Activated CD4-positive, alpha-beta T cell treated with anti-CD3 and anti-CD28 coated beads, Interleukin-2, amount 10 ng/mL, durations not matched to agents 7 days and 5 days (primary cell): ENCODE results near the gene PAQR4. TPM values are rescaled to one million over a fixed set of nuclear protein-coding genes. Genes with fewer than 3 reads are reported as not detected.

Source experiments
- CTCF ChIA-PET: fragments of 350-600 bp; sonication (Branson Sonifier 250); formaldehyde crosslinking; loops from one replicate; lab custom pipeline; 2021; ENCODE audit warnings: antibody characterized with exemption; lab: Charles Lee
- POLR2A ChIA-PET: fragments of 350-600 bp; sonication (Branson Sonifier 250); formaldehyde crosslinking; loops from one replicate; lab custom pipeline; 2021; ENCODE audit warnings: antibody characterized with exemption; lab: Charles Lee
- DNase-seq: peaks from one replicate; pipeline ENCODE4 v3.0.0-alpha.2; 2020
- H3K27ac Mint-ChIP-seq: one replicate; pipeline ENCODE4 v1.8.0; 2021; ENCODE audit warnings: mild to moderate bottlenecking, moderate library complexity, mixed read lengths
- H3K27me3 Mint-ChIP-seq: one replicate; pipeline ENCODE4 v1.8.0; 2021; ENCODE audit warnings: mixed read lengths
- H3K36me3 Mint-ChIP-seq: one replicate; pipeline ENCODE4 v1.8.0; 2021; ENCODE audit warnings: low read depth, mixed read lengths
- H3K4me1 Mint-ChIP-seq: one replicate; pipeline ENCODE4 v1.8.0; 2021; ENCODE audit warnings: mixed read lengths
- H3K4me3 Mint-ChIP-seq: one replicate; pipeline ENCODE4 v1.8.0; 2021; ENCODE audit warnings: mild to moderate bottlenecking, moderate library complexity, mixed read lengths
- H3K9me3 Mint-ChIP-seq: one replicate; pipeline ENCODE4 v1.8.0; 2021; ENCODE audit warnings: mixed read lengths
- total RNA-seq, 2 experiments: library from RNA; stranded (reverse); gene quantifications; one replicate each; pipeline ENCODE4 v1.2.3, GENCODE V29; 2021

The PAQR4 gene
- total RNA-seq, 2 experiments from 2014 or later = 49.7 to 50.9 TPM

- H3K36me3 Mint-ChIP-seq = no peaks in the 10 kb centered on the region
- no peaks in the 10 kb centered on the region for H3K9me3 Mint-ChIP-seq
- ChIA-PET CTCF (interaction anchor here (1.0 to 8.0 kb wide), 2 partner anchors 14 to 150 kb away, joined by 3 to 90 read pairs; no protein-coding TSS in a partner anchor), POLR2A (no interaction called here)
- H3K27ac Mint-ChIP-seq = peak within 1 kb of the TSS; percentile 36
- no peak for DNase-seq
- no peak within 1 kb of the TSS for H3K4me3 Mint-ChIP-seq
- peaks cover 34% of the 10 kb centered on the region for H3K4me1 Mint-ChIP-seq
- H3K27me3 Mint-ChIP-seq = peaks cover 21% of the 10 kb centered on the region
Measured at GRCh38 chr16:3017794-3018506, 48.8 kb downstream of the PAQR4 start, which contains the start of gene CLDN6. Gene CLDN6, minus strand, starts transcription at chr16:3018183. Its CDS starts 2,162 bp downstream, at chr16:3016021.

DNA sequence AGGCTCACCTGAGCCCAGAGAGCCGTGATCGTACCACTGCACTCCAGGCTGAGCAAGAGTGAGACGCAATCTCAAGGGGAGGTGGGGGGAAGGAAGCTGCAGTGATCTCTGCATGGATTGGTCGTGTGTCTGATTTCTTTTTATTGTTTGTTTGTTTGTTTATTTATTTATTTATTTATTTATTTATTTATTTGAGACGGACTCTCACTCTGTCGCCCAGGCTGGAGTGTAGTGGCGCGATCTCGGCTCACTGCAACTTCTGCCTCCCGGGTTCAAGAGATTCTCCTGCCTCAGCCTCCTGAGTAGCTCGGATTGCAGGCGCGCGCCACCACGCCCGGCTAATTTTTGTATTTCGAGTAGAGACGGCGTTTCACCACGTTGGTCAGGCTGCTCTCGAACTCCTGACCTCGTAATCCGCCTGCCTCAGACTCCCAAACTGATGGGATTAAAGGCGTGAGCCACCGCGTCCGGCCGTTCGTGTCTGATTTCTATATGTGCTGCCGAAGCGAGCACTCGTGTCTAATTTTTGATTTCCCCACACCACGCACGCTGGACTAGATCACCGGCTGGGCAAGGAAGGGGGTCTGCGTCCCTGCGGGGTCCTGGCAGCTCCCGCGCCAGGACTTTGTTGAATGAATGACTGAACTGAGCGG, 50.6 kb downstream of the PAQR4 start:
- CTCF ChIA-PET = interaction anchor here (0.6 to 8.0 kb wide), 9 partner anchors 9 to 154 kb away, joined by 3 to 90 read pairs (median 4); partner anchors contain the start of gene PAQR4
- DNase-seq = no peak
- H3K27ac Mint-ChIP-seq = no peak overlapping the region
- H3K27me3 Mint-ChIP-seq = peaks cover 14% of the 10 kb centered on the region
- H3K9me3 Mint-ChIP-seq = no peaks in the 10 kb centered on the region
- H3K4me1 Mint-ChIP-seq = peaks cover 45% of the 10 kb centered on the region
- peaks cover 2% of the 10 kb centered on the region for H3K36me3 Mint-ChIP-seq
- POLR2A ChIA-PET = interaction anchor here (1.0 kb wide), 1 partner anchor 8 kb away, joined by 3 read pairs; no protein-coding TSS in a partner anchor
- peak overlapping the region; percentile 84 for H3K4me3 Mint-ChIP-seq

DNA sequence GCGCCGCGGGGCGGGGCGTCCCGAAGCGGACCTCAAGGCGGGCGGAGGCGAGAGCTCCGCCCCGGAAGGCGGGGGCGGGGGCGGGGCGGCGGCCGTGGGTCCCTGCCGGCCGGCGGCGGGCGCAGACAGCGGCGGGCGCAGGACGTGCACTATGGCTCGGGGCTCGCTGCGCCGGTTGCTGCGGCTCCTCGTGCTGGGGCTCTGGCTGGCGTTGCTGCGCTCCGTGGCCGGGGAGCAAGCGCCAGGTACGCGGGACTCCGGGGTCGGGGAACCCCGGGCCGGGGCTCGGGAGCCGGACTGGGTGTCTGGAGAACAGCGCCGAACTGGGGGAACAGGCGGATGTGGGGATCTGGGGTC, 51.1 kb downstream of the PAQR4 start, which contains the start of gene TNFRSF12A:
TNFRSF12A (plus strand) TSS at position 122 of the 357 bp plus-strand sequence; CDS start at position 152, 30 bp downstream.
- H3K4me3 Mint-ChIP-seq = peak within 1 kb of the TSS; percentile 84
- CTCF ChIA-PET = interaction anchor here (0.6 to 8.0 kb wide), 9 partner anchors 10 to 154 kb away, joined by 3 to 90 read pairs (median 4); partner anchors contain the start of gene PAQR4
- POLR2A ChIA-PET = interaction anchor here (1.0 kb wide), 1 partner anchor 8 kb away, joined by 3 read pairs; no protein-coding TSS in a partner anchor
- peak; percentile 66 for DNase-seq
- peaks cover 49% of the 10 kb centered on the region for H3K4me1 Mint-ChIP-seq
- peaks cover 14% of the 10 kb centered on the region for H3K27me3 Mint-ChIP-seq
- no peaks in the 10 kb centered on the region for H3K9me3 Mint-ChIP-seq
- peak within 1 kb of the TSS; percentile 76 for H3K27ac Mint-ChIP-seq
- peaks cover 3% of the 10 kb centered on the region for H3K36me3 Mint-ChIP-seq

DNA sequence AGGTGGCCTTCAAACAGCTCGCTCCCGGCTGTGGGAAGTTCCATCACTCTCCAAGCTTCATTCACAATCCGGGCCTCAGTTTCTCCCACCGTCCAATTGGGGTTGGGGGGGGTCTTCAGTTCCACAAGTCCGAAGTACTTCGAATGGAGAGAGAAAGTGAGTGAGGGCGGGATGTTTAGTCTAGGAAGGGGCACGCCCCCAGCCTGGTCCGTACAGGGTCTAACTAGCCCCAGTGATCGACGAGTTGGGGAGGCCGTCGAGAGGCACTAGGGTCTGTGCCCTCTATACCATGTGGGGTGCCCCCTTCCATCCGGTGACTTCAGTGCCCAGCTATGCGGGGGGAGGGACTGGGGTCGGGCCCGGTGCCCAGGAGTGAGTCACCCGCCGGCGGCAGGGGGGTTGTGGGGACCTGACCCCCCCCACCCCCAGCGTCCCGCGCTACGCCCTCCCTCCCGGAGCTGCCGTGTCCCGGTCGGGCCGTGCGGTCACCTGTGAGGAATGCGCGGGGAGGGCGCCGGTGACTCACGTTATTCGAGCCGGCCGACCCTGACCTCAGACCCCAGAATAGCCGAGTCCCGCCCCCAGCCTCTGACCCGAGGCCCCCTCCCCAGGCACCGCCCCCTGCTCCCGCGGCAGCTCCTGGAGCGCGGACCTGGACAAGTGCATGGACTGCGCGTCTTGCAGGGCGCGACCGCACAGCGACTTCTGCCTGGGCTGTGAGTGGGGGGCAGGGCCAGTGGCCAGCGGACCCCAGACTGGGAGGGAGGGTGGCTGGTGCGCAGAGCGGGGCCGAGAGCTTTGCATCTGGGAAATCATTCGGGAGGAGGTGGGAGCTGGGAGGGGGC, 51.7 kb downstream of the PAQR4 start:
- DNase-seq = peak; percentile 41
- H3K4me1 Mint-ChIP-seq = peaks cover 51% of the 10 kb centered on the region
- POLR2A ChIA-PET = interaction anchor here (0.6 to 1.0 kb wide), 2 partner anchors 7 to 26 kb away, joined by 3 read pairs; no protein-coding TSS in a partner anchor
- peaks cover 14% of the 10 kb centered on the region for H3K27me3 Mint-ChIP-seq
- CTCF ChIA-PET = interaction anchor here (0.6 to 8.0 kb wide), 13 partner anchors 10 to 178 kb away, joined by 3 to 90 read pairs (median 4); partner anchors contain the start of gene PAQR4
- peak overlapping the region; percentile 76 for H3K27ac Mint-ChIP-seq
- H3K9me3 Mint-ChIP-seq = no peaks in the 10 kb centered on the region
- H3K4me3 Mint-ChIP-seq = peak overlapping the region; percentile 84
- H3K36me3 Mint-ChIP-seq = peaks cover 6% of the 10 kb centered on the region

DNA sequence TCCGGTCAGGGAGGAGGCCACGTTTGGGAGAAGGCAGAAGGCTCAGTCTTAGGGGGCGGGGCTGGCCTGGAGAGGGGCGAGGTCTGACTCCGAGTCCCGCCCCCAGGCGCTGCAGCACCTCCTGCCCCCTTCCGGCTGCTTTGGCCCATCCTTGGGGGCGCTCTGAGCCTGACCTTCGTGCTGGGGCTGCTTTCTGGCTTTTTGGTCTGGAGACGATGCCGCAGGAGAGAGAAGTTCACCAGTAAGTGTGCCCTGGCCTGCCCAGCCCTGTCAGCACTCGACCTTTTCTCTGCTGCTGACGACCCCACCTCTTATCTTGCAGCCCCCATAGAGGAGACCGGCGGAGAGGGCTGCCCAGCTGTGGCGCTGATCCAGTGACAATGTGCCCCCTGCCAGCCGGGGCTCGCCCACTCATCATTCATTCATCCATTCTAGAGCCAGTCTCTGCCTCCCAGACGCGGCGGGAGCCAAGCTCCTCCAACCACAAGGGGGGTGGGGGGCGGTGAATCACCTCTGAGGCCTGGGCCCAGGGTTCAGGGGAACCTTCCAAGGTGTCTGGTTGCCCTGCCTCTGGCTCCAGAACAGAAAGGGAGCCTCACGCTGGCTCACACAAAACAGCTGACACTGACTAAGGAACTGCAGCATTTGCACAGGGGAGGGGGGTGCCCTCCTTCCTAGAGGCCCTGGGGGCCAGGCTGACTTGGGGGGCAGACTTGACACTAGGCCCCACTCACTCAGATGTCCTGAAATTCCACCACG, 52.5 kb downstream of the PAQR4 start:
- POLR2A ChIA-PET = interaction anchor here (0.9 kb wide), 1 partner anchor 38 kb away, joined by 5 read pairs; no protein-coding TSS in a partner anchor
- H3K4me3 Mint-ChIP-seq = peak overlapping the region; percentile 84
- H3K9me3 Mint-ChIP-seq = no peaks in the 10 kb centered on the region
- H3K36me3 Mint-ChIP-seq = peaks cover 14% of the 10 kb centered on the region
- H3K27me3 Mint-ChIP-seq = peaks cover 13% of the 10 kb centered on the region
- DNase-seq = peak; percentile 72
- peaks cover 55% of the 10 kb centered on the region for H3K4me1 Mint-ChIP-seq
- peak overlapping the region; percentile 95 for H3K27ac Mint-ChIP-seq
- CTCF ChIA-PET = interaction anchor here (0.6 to 8.0 kb wide), 13 partner anchors 10 to 179 kb away, joined by 3 to 90 read pairs (median 4); partner anchors contain the start of genes MMP25 and PAQR4

- Mint-ChIP-seq H3K27me3 (peaks cover 10% of the 10 kb centered on the region), H3K36me3 (peaks cover 19% of the 10 kb centered on the region), H3K4me1 (peaks cover 55% of the 10 kb centered on the region), H3K9me3 (no peaks in the 10 kb centered on the region), H3K4me3 (peak overlapping the region; percentile 84), H3K27ac (peak overlapping the region; percentile 95)
- peak; percentile 71 for DNase-seq
- CTCF ChIA-PET = interaction anchor here (0.7 to 8.0 kb wide), 10 partner anchors 10 to 126 kb away, joined by 3 to 90 read pairs (median 4); partner anchors contain the start of gene MMP25
- POLR2A ChIA-PET = interaction anchor here (0.9 kb wide), 1 partner anchor 37 kb away, joined by 5 read pairs; no protein-coding TSS in a partner anchor
Measured at GRCh38 chr16:3022208-3022683, 53.1 kb downstream of the PAQR4 start.

- Mint-ChIP-seq H3K4me3 (peak overlapping the region; percentile 84), H3K27ac (peak overlapping the region; percentile 95), H3K9me3 (no peaks in the 10 kb centered on the region), H3K27me3 (peaks cover 10% of the 10 kb centered on the region), H3K4me1 (peaks cover 57% of the 10 kb centered on the region), H3K36me3 (peaks cover 19% of the 10 kb centered on the region)
- DNase-seq = no peak
- ChIA-PET POLR2A (no interaction called here), CTCF (interaction anchor here (1.1 to 8.0 kb wide), 8 partner anchors 9 to 56 kb away, joined by 3 to 90 read pairs (median 5); partner anchors contain the start of gene MMP25)
Measured at GRCh38 chr16:3022684-3023414, 53.7 kb downstream of the PAQR4 start.

Other genes with a start within 250 kb of the PAQR4 start
- 1 to 10 TPM; 1.5 to 1.7 TPM for gene PRSS27, start 249.1 kb upstream of the PAQR4 start, total RNA-seq
- 100 to 1,000 TPM; 512 to 565 TPM for gene SRRM2, start 216.7 kb upstream of the PAQR4 start, total RNA-seq
- gene ELOB, start 192.1 kb upstream of the PAQR4 start, total RNA-seq = 100 to 1,000 TPM; 224 to 249 TPM
- gene PRSS33, start 181.8 kb upstream of the PAQR4 start, total RNA-seq = not detected
- not detected for gene PRSS41, start 170.9 kb upstream of the PAQR4 start, total RNA-seq
- gene PRSS21, start 152.1 kb upstream of the PAQR4 start, total RNA-seq = under 1 TPM; 0.27 to 0.67 TPM
- 1 to 10 TPM; 2.3 to 3.1 TPM for gene ZG16B, start 139.0 kb upstream of the PAQR4 start, total RNA-seq
- gene PRSS22, start 111.2 kb upstream of the PAQR4 start, total RNA-seq = not detected
- 10 to 100 TPM; 16.8 to 21.0 TPM for gene FLYWCH2, start 86.1 kb upstream of the PAQR4 start, total RNA-seq
- 10 to 100 TPM; 46.8 to 52.7 TPM for gene FLYWCH1, start 57.4 kb upstream of the PAQR4 start, total RNA-seq
- under 1 TPM in 1 of 2 experiments, not detected in 1; 0.08 TPM for gene KREMEN2, start 5.1 kb upstream of the PAQR4 start, total RNA-seq
- 100 to 1,000 TPM; 122 to 151 TPM for gene PKMYT1, start 11.1 kb downstream of the PAQR4 start, total RNA-seq
- gene CLDN9, start 43.6 kb downstream of the PAQR4 start, total RNA-seq = not detected
- gene CLDN6, start 48.8 kb downstream of the PAQR4 start, total RNA-seq = not detected
- gene TNFRSF12A, start 51.0 kb downstream of the PAQR4 start, total RNA-seq = 1 to 10 TPM; 1.8 to 2.1 TPM
- 10 to 100 TPM; 38.3 to 44.1 TPM for gene HCFC1R1, start 54.6 kb downstream of the PAQR4 start, total RNA-seq
- gene THOC6, start 54.7 kb downstream of the PAQR4 start, total RNA-seq = 10 to 100 TPM; 49.5 to 58.4 TPM
- under 1 TPM; 0.20 to 0.23 TPM for gene BICDL2, start 67.6 kb downstream of the PAQR4 start, total RNA-seq
- gene MMP25, start 77.2 kb downstream of the PAQR4 start, total RNA-seq = 10 to 100 TPM; 18.1 to 19.8 TPM
- 1,000 to 10,000 TPM; 2,973 to 3,212 TPM for gene IL32, start 96.3 kb downstream of the PAQR4 start, total RNA-seq
- under 1 TPM; 0.29 to 0.35 TPM for gene ZSCAN10, start 129.9 kb downstream of the PAQR4 start, total RNA-seq
- not detected for gene ZNF205, start 143.2 kb downstream of the PAQR4 start, total RNA-seq
- gene ZNF213, start 165.7 kb downstream of the PAQR4 start, total RNA-seq = 10 to 100 TPM in 1 of 2 experiments, 1 to 10 TPM in 1; 9.9 to 11.1 TPM
- gene OR1F1, start 218.9 kb downstream of the PAQR4 start, total RNA-seq = not detected